G401 (cell line): ENCODE measurements around the gene FAM83C. TPM values are rescaled to one million over a fixed set of nuclear protein-coding genes. Genes with fewer than 3 reads are reported as not detected.
"Not testable (repeated sequence)": the region's sequence is repeated elsewhere in the genome, so short reads cannot be mapped to it uniquely, and the experiment has no call there.

Experiments
- DNase-seq: peaks from one replicate; pipeline ENCODE4 v3.0.0-alpha.2; 2015; ENCODE audit warnings: low spot score
- in situ Hi-C: cut with HindIII; loops from 2 replicates; pipeline ENCODE4 v1.10.0; 2016; ENCODE audit warnings: low sequenced_read_pairs, mixed read lengths
- total RNA-seq: library from RNA; depleted of rRNA; stranded (reverse); fragments of >200 nt; shearing (Covaris generic); gene quantifications from 2 replicates; pipeline ENCODE4 v1.2.3, GENCODE V29; 2014

Gene FAM83C
- total RNA-seq, 1 experiment from 2014 or later, result not detected

DNA sequence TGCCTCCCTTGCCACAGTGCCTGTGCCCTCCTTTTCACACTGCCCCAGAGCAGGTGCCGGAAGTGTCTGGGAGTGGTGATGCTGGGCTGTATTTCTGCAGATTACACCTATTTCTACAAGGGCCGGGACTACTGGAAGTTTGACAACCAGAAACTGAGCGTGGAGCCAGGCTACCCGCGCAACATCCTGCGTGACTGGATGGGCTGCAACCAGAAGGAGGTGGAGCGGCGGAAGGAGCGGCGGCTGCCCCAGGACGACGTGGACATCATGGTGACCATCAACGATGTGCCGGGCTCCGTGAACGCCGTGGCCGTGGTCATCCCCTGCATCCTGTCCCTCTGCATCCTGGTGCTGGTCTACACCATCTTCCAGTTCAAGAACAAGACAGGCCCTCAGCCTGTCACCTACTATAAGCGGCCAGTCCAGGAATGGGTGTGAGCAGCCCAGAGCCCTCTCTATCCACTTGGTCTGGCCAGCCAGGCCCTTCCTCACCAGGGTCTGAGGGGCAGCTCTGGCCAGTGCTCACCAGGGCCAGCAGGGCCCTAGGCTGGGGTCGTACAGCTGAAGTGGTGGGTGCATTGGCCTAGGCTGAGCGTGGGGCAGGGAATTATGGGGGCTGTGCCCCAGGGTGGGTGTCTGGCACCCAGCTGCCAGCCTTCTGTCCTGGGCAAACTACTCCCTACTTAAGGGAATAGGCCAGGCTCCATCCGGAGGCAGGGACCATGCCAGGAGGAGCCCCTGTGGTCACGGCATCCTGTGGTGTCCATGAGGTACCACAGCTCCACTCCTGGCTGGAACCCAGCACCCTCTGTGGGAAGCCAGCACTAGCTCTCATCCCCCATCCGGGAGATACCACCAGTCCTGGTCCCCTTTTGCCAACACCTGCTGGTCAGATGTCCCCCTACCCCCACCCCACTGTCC, 17.8 kb downstream of the FAM83C start:
- DNase-seq, result no peak
- in situ Hi-C loops, result no loop called here

DNA sequence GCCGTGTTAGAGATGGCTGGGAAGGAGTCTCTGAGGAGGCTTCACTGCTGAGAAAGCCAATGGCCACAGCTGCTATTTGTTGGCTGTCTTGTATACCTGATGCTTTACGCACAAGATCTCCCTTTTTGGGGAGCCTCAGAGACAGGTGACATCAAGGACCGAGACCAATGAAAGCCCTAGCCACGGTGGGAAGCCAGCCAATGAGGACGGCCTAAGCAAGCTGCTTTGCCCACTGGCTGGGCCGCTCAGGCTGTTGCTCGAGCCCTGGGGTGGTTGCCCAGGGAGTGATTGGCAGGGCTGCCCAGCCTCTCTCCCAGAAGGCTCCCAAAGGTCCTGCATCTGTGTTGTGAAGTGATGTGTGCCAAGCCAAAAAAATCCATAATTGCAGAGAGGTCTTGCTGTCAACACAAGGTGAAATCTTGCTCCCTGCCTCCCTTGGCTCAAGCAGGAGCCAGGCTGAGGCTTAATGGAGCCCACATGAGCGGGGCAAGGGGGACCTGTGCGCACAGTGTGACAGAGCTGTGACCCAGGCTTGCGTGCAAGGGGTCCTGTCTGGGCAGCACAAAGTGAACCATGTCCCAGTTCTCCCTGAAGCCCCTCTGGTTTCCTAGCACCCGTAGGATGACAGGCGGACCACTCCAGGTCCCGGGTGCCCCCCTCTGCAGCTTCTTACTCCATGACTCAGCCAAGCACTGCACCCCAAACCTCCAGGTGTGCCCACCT, 18.6 kb downstream of the FAM83C start:
- in situ Hi-C loops, result no loop called here
- DNase-seq, result peak; percentile 97

DNA sequence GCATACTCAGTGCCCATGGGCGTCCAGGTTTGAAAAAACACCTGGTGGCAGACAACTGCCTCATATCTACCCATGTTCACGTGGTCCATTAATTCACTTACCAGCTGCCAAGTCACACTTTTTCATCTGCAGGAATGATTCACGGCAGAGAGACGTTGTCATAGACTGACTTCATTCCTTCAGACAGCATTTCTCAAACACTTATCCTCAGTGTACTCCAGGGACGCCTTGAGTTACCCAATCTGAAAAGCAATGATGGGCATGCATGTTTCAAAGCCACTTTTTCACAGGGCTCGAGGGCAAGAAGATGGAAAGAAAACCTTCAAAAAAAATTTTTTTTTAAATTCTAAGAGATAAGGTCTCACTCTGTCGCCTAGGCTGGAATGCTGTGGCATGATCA, 20.3 kb downstream of the FAM83C start:
- no peak for DNase-seq
- in situ Hi-C loops, result no loop called here

DNA sequence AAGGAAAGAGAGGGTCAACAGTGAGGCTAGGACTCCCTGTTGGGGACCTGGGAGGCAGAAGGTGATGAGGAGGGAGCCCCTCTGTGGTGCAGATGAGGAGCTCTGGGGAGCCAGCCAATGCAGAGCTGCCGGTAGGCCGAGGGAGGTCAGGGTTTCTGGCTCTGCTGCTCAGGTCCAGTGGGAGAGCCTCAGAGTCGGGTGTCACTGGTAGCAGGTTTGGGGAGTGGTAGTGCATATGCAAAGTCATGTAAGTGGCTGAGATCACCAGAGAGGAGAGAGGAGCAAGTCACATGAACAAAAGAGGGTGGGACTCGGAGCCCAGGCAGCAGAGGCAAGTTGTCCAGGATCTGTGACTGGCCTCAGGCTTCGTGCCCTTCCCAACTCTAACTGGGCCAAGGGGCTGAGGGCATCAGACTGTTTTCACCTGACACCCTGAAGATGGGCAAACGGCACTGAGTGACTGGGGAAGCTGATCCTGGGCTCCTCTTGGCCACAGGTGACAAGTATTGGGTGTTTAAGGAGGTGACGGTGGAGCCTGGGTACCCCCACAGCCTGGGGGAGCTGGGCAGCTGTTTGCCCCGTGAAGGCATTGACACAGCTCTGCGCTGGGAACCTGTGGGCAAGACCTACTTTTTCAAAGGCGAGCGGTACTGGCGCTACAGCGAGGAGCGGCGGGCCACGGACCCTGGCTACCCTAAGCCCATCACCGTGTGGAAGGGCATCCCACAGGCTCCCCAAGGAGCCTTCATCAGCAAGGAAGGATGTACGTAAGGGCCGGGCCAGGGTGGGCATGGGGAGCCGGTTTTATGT, 20.9 kb downstream of the FAM83C start:
- peak; percentile 41 for DNase-seq
- in situ Hi-C loops, result no loop called here

DNA sequence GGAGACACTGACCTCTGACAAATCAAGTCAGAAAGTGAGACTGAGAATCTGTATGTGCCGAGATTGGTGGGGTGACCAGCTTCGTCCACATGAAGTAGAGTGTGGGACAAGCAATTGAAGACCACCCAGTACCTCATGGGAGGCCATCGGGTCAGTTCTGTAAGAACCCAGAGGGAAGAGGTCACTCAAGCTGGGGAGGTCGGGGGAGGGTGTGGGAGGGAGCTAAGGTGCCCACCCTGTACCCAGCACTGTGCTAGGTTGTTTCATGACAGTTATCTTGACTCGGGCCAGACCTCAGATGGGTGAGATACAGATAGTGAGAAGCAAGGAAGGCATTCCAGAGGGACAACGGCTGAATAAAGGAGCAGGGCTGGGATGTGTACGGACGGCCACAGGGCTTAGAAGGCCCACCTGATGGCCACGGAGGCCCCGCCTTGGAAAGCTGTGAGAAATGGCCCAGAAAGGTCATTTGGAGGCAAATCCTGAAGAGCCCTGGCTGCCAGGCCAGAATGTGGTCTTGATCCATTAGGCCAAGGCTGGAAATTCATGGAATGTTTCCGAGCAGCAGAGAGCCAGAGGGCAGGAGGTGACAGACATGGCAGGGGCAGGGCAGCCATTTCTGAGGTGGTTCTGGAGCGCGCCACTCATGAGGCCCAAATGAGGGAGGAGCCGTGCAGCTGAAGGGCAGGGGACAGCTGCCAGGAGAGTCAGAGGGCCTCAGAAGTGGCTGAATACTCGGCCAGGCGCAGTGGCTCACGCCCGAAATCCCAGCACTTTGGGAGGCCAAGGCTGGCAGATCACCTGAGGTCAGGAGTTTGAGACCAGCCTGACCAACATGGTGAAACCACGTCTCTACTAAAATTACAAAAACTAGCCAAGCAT, 22.0 kb downstream of the FAM83C start:
- in situ Hi-C loops, result no loop called here
- no peak for DNase-seq

DNA sequence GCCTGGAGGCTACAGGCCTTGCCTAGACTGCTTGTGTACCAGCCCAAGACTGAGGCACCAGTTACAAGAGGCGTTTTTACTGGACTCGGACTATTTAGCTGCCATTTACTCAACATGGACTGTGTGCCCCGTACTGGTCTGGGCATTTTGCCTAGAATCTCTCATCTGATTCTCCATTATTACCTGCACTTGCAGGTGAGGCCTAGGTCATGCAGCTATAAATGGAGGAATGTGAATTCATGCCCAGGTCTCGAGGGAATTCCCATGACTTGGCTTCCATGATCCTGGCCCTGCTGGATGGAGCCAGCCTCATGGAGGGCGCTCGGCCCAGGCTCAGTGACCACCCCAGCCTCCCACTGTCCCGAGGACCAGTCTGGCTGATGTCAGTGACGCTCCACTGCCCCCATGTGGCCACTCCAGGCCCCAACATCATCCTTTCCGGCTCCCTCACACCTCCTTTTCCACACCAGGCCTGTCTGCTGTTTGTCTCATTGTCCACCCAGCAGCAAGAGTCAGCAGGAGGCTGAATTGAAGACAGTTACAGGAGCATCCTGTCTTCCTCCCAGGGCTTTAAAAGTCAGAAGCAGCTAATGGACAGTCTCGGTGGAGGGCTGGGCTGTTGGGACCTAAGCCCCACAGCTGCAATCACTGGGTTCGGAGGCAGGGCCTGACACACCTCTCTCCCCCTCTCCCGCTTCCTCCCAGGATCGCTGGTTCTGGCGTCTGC, 23.0 kb downstream of the FAM83C start:
- in situ Hi-C loops, result no loop called here
- DNase-seq, result peak; percentile 90

DNA sequence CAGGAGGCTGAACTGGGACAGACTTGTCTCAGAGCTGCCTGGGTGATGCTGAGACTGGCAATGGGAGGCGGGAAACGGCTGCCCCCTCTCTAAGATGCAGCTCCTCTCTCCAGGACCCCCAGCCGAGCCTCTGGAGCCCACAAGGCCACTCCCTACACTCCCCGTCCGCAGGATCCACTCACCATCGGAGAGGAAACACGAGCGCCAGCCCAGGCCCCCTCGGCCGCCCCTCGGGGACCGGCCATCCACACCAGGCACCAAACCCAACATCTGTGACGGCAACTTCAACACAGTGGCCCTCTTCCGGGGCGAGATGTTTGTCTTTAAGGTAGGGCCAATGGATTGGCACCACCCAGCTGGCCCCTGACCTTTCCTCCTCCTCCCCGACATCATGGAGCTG, 25.1 kb downstream of the FAM83C start:
- DNase-seq, result no peak
- in situ Hi-C loops, result no loop called here

DNA sequence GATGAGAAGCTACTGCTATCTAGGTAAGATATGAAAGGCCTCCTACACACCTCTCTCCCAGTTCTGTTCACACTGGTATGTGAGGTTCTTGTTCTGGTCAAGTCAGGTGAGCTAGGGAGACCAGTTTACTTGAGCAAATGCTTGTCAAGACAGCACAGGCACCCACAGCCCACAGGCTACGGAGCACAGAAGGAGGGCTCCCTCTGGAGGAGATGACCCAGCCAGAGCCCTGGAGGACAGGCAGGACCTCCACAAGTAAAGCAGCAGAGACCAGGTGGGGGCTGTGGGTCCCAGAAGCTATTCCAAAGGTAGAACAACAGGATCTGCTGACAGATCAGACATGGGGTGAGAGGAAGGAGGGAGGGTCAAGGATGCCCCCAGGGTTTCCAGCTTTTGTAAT, 27.5 kb downstream of the FAM83C start:
- DNase-seq, result peak; percentile 57
- in situ Hi-C loops, result no loop called here

DNA sequence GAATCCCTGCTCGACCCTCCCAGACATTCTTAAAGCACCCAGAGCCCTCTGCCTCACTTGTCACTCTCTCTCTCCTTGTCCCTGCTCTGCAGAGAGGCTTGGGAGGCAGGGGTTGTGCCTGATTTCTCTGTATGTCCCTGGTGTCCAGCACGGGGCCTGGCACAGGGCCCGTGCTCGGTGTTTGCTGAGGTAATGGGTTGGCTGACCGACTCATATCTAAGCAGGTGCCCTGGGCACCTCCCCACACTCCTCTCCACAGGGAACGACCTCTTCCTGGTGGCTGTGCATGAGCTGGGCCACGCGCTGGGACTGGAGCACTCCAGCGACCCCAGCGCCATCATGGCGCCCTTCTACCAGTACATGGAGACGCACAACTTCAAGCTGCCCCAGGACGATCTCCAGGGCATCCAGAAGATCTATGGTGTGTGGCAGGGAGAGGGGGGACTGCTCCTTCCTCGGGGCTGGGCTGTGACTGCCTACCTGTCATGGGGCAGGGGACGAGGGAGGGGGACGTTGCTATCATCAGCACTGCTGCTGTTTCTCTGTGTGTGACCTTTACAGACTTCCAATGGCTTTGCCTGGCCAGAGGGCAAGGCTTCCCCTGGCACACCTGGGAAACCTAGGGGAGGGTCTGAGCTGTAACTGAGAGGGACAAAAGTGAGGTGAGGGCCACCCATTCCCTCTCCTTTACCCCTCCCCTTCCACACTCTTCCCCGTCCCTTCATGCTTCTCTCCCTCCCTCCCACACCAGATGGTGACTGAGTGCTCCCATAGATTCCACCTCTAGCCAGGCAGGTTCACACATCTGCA, 28.5 kb downstream of the FAM83C start:
- in situ Hi-C loops, result no loop called here
- DNase-seq, result peak; percentile 93

DNA sequence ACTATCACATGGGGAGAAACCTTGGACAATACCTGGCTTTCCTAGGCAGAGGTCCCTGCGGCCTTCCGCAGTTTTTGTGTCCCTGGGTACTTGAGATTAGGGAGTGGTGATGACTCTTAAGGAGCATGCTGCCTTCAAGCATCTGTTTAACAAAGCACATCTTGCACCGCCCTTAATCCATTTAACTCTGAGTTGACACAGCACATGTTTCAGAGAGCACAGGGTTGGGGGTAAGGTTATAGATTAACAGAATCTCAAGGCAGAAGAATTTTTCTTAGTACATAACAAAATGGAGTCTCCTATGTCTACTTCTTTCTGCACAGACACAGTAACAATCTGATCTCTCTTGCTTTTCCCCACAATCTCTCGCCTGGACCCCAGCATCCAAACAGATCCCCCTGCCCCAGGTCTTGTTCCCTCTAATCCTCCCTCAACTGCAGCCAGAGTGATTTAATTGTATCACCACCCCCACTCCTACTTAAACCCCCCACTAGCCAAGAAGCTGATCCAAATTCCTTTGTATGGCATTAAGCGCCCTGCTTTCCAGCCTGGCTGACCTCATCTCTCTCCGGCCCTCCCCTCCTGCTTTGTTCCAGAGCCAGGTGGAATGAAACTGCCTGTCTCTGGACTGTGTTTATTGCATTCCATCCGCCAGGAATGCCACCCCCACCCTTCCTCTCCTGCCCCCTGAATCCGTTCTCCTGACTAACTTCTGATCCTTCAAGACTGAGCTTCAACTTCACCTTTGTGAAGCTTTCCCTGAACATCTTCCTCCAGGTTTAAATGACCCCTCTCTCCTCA, 29.3 kb downstream of the FAM83C start:
- peak; percentile 97 for DNase-seq
- in situ Hi-C loops, result not testable (repeated sequence)

DNA sequence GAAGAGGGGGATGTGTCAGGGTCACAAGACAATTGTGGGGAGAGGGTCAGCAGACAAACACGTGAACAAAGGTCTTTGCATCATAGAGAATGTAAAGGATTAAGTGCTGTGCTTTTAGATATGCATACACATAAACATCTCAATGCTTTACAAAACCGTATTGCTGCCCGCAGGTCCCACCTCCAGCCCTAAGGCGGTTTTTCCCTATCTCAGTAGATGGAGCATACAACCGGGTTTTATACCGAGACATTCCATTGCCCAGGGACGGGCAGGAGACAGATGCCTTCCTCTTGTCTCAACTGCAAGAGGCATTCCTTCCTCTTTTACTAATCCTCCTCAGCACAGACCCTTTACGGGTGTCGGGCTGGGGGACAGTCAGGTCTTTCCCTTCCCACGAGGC, 29.9 kb downstream of the FAM83C start:
- DNase-seq, in situ Hi-C loops: not testable (repeated sequence)

DNA sequence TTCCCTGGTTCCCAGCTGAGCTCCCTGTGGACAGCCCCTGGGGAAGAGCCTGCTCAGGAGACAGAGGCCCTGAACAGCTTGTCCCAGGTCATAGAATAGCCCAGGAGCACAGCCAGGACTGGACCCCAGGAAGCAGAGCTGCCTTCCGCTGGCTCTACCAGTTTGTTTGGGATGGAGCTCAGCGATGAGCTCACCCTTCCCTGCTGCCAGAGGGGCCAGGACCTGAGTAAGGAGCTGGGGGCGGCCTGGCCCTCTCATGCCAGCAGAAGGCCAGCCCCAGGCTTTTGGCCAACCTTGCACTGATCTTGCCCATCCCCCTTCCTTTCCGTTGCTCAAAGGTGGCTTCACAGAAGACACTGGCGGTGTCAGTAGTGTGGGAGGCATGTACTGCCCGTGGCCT, 31.8 kb downstream of the FAM83C start:
- in situ Hi-C loops, result no loop called here
- DNase-seq, result peak; percentile 96

DNA sequence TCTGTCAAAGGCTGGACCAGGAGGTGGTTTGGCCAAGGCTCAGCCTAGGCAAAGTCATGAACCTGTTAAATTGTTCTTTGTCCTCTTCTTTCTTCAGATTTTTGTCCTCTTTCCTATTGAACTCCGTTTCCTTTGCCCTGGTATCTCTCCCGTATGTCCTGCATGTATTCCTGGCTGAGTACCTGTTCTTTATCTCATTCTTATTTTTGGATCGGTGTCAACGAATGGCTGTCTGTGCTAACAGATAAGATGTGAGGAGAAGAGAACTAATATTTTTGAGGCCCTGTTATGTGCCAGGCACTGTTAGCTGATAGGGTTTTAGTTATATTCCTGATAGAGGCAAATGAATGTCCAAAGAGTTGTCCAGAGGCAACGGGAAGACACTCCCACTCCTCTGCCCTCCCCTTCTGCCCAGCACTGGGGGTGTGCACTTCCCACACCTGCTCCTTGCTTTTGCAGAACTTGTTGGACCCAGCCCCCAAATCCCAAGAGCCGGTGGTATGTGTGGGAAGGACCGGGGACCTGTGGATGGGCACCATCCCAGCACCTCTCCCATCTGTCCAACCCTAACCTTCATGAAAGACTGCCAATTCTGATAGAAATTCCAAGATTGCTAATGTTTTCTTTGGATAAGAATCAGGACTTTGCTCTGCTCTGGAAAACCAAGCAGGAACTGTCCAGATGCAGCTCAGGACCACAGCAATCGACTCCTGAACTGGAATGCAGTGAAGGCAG, 34.9 kb downstream of the FAM83C start:
- peak; percentile 49 for DNase-seq
- in situ Hi-C loops, result no loop called here

DNA sequence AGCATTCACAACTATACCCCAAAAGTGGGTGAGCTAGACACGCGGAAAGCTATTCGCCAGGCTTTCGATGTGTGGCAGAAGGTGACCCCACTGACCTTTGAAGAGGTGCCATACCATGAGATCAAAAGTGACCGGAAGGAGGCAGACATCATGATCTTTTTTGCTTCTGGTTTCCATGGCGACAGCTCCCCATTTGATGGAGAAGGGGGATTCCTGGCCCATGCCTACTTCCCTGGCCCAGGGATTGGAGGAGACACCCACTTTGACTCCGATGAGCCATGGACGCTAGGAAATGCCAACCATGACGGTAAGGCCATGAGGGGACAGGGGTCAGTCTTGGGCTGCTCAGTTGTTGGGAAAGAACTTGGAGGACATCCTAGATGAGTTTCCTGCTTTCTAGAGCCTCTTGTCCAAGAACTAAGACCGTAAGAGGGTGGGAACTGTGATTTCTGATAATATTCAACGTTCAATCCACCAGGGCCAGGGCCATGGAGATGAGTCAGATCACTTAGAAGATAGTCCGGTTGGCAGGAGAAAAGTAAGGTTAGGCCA, 37.7 kb downstream of the FAM83C start:
- in situ Hi-C loops, result no loop called here
- no peak for DNase-seq

DNA sequence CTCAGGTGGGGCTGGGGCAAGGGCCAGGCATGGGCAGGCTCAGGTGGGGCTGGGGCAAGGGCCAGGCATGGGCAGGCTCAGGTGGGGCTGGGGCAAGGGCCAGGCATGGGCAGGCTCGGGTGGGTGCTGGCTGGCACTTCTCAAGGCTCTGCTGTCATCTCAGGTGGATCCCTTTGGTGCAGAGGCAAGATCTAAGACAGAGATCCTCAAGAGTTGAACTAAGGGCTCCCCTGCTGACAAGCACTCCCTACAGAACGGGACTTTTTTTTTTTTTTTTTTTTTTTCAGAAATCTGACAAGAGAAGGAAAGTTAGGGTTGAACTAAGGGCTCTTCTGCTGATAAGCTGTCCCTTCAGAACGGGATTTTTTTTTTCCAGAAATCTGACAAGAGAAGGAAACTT, 39.2 kb downstream of the FAM83C start:
- no peak for DNase-seq
- in situ Hi-C loops, result no loop called here

DNA sequence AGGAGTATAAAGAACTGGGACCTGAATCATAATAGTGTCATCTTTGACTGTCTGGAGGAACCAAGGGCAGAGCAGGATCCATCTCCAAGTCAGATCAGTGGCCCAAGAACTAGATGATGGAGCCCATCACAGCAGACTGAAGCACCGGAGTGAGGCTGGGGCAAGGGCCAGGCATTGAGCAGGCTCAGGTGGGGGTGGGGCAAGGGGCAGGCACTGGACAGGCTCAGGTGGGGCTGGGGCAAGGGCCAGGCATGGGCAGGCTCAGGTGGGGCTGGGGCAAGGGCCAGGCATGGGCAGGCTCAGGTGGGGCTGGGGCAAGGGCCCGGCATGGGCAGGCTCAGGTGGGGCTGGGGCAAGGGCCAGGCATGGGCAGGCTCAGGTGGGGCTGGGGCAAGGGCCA, 39.6 kb downstream of the FAM83C start:
- in situ Hi-C loops, DNase-seq: not testable (repeated sequence)
